Astrocyte of the cerebellum (primary cell): Measurements from ENCODE around the gene CRCP.

Experiments
- DNase-seq: peaks from one replicate; pipeline ENCODE4 v3.0.0-alpha.2; 2011; ENCODE audit warnings: low read depth
- H3K4me3 ChIP-seq: 2 replicates; pipeline ENCODE4 v1.5.1; 2011; ENCODE audit warnings: mild to moderate bottlenecking, low read depth, low read length, moderate library complexity
- in situ Hi-C: cut with HindIII; loops from 2 replicates; pipeline ENCODE4 v1.10.0; 2017; ENCODE audit warnings: low sequenced_read_pairs
- TF ChIP-seq, protein P1 (sequence below): IDR thresholded peaks from 2 replicates; pipeline ENCODE4 v1.5.1; 2012; ENCODE audit warnings: low read length, low read depth, moderate library complexity, mild to moderate bottlenecking; ENCODE audit errors: missing control alignments

CRCP gene

DNA sequence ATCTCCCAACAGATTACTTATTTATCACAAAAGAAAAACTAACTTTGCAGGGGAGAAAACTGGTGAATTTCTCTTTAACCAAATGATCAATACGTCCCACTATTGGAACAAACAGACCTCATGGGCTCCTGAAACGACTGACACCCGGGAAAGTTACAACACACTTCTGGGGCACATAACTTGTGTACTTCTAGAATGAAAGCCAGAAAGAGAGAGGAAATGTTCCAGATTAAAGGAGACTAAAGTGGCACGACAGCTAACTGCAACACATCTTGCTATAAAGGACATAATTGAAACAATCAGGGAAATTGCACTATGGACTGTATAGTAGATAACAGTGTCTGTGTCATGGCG, 75.8 kb downstream of the CRCP start:
- no peak for DNase-seq
- in situ Hi-C loops = no loop called here
- no peak overlapping the region for H3K4me3 ChIP-seq
- TF ChIP-seq, protein P1, sequence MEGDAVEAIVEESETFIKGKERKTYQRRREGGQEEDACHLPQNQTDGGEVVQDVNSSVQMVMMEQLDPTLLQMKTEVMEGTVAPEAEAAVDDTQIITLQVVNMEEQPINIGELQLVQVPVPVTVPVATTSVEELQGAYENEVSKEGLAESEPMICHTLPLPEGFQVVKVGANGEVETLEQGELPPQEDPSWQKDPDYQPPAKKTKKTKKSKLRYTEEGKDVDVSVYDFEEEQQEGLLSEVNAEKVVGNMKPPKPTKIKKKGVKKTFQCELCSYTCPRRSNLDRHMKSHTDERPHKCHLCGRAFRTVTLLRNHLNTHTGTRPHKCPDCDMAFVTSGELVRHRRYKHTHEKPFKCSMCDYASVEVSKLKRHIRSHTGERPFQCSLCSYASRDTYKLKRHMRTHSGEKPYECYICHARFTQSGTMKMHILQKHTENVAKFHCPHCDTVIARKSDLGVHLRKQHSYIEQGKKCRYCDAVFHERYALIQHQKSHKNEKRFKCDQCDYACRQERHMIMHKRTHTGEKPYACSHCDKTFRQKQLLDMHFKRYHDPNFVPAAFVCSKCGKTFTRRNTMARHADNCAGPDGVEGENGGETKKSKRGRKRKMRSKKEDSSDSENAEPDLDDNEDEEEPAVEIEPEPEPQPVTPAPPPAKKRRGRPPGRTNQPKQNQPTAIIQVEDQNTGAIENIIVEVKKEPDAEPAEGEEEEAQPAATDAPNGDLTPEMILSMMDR = no peak

DNA sequence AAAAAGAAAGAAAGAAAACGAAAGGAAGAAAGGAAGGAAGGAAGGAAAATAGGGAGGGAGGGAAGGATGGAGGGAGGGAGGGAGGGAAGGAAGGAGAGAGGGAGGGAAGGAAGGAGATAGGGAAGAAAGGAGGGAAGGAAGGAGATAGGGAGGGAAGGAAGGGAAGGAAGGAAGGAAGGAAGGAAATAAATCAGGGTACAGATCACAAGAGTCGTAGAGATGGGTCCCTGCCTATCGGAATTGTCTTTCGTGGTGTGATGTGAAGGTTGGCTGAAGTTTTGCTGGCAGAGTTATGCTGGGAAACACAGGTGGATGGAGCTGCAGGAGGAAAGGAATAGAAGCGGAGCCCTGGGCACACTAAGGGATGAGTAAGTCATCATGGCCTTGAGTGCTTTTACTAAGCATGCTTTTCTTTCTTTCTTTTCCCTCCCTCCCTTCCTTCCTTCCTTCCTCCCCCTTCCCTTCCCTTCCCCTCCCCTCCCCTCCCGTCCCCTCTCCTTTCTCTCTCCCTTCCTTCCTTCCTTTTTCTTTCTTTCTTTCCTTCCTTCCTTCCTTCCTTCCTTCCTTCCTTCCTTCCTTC, 78.6 kb downstream of the CRCP start:
- no peak overlapping the region for H3K4me3 ChIP-seq
- DNase-seq = no peak
- in situ Hi-C loops = no loop called here
- TF ChIP-seq, protein P1 = no peak

DNA sequence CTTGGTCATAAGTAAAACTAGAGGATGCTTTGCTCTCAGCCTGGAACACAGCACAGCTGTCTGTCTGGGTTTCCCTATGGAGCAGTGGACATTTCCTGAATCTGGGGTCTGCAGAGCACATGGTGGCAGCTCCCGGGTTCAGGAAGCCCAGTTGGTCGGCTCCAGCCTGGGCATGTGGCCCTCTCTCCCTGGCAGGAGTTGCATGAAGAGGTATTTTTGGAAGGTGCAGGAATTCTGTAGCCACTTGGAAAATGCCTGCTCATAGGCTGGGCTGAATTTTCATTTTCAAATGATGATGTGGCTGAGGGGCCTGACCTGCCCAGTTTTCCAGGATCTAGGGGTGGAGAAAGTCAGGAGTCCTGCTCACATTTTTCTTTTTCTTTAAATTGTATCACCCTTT, 83.8 kb downstream of the CRCP start:
- in situ Hi-C loops = no loop called here
- DNase-seq = no peak
- TF ChIP-seq, protein P1 = no peak
- no peak overlapping the region for H3K4me3 ChIP-seq

DNA sequence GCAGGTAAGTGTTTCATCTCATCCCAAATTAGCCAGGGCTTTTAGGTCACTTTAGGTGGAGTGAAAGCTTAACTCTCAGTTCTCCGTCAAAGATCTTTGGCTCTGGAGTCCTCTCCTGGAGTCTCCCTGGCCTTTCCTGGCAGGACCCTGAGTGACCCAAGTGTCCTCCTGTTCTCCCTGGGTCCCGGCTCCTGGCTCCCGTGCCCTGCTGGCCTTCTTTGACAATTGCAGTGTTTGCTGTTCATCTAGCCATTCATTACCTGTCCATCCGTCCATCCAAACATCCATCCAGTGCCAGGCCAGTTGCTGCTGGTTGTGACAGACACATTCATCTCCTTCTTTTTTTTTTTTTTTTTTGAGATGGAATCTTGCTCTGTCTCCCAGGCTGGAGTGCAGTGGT, 84.3 kb downstream of the CRCP start:
- TF ChIP-seq, protein P1 = no peak
- DNase-seq = no peak
- in situ Hi-C loops = no loop called here
- H3K4me3 ChIP-seq = no peak overlapping the region

DNA sequence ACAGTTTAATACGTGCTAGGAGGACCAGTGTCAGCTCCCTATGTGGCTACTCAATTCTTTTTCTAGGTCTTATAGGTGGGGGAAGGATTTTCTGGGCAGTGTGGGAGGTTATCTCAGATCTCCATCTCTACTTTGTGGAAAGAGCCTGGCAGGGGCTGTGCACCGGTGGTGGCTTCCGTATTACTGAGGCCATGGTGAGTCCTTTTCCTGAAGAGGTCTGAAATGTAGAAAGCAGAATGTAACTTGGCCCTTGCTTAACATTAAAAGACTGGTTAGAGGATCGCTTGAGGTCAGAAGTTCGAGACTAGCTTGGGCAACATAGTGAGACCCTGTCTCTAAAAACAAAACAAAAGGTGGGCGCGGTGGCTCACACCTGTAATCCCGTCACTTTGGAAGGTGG, 87.8 kb downstream of the CRCP start:
- no peak overlapping the region for H3K4me3 ChIP-seq
- in situ Hi-C loops = no loop called here
- no peak for DNase-seq
- TF ChIP-seq, protein P1 = no peak
